WTC11 (cell line): ENCODE results near the gene DCTN2. TPM values are rescaled to one million over a fixed set of nuclear protein-coding genes. Genes with fewer than 3 reads are reported as not detected.

ENCODE experiments used
- ATAC-seq: fragments of 200-7000 bp; cut with Tn5 transposase; 2 replicates; pipeline ENCODE4 v1.10.0; 2021; ENCODE audit warnings: mild to moderate bottlenecking, moderate library complexity
- CTCF ChIA-PET: fragments of 300-600 bp; sonication (Branson Sonifier 250); formaldehyde crosslinking; loops from one replicate; lab custom pipeline; 2021; ENCODE audit warnings: antibody characterized with exemption; lab: Charles Lee
- POLR2A ChIA-PET: fragments of 350-600 bp; sonication (Branson Sonifier 250); formaldehyde crosslinking; loops from one replicate; lab custom pipeline; 2021; ENCODE audit warnings: antibody characterized with exemption; lab: Charles Lee
- DNase-seq: peaks from one replicate; pipeline ENCODE4 v3.0.0; 2021; ENCODE audit warnings: low spot score
- H3K27ac Mint-ChIP-seq: 2 replicates; pipeline ENCODE4 v1.8.0; 2021; ENCODE audit warnings: mixed read lengths
- H3K27me3 Mint-ChIP-seq: 2 replicates; pipeline ENCODE4 v1.8.0; 2021; ENCODE audit warnings: low read depth, mild to moderate bottlenecking, moderate library complexity, mixed read lengths
- H3K36me3 Mint-ChIP-seq: 2 replicates; pipeline ENCODE4 v1.8.0; 2021; ENCODE audit warnings: mixed read lengths
- H3K4me1 Mint-ChIP-seq: 2 replicates; pipeline ENCODE4 v1.8.0; 2022; ENCODE audit warnings: mixed read lengths
- H3K4me3 Mint-ChIP-seq: 2 replicates; pipeline ENCODE4 v1.8.0; 2021; ENCODE audit warnings: mild to moderate bottlenecking, moderate library complexity, mixed read lengths
- H3K9me3 Mint-ChIP-seq: 2 replicates; pipeline ENCODE4 v1.8.0; 2021; ENCODE audit warnings: mixed read lengths
- AR ChIP-seq: fragments of 250-450 bp; sonication (Bioruptor Pico); IDR thresholded peaks from 2 replicates; pipeline ENCODE4 v1.9.0; 2021; ENCODE audit warnings: mild to moderate bottlenecking
- IRF1 ChIP-seq: sonication (generic); formaldehyde crosslinking; IDR thresholded peaks from 2 replicates; pipeline ENCODE4 v1.8.0; 2023; ENCODE audit warnings: missing genetic modification reagents
- TEAD4 ChIP-seq: sonication (generic); formaldehyde crosslinking; IDR thresholded peaks from 2 replicates; pipeline ENCODE4 v1.8.0; 2022; ENCODE audit warnings: mild to moderate bottlenecking, missing genetic modification reagents
- USF2 ChIP-seq: sonication (generic); formaldehyde crosslinking; IDR thresholded peaks from 2 replicates; pipeline ENCODE4 v1.8.1; 2023; ENCODE audit warnings: mild to moderate bottlenecking, missing genetic modification reagents, moderate library complexity
- ZBTB21 ChIP-seq: sonication (generic); formaldehyde crosslinking; IDR thresholded peaks from 2 replicates; pipeline ENCODE4 v1.8.1; 2023; ENCODE audit warnings: mild to moderate bottlenecking, missing genetic modification reagents, borderline replicate concordance
- ZNF263 ChIP-seq: sonication (generic); formaldehyde crosslinking; IDR thresholded peaks from 2 replicates; pipeline ENCODE4 v1.8.1; 2022; ENCODE audit warnings: low read depth, mild to moderate bottlenecking, moderate library complexity, missing genetic modification reagents
- total RNA-seq: library from RNA; stranded (reverse); gene quantifications from 3 replicates; pipeline ENCODE4 v1.2.3, GENCODE V29; 2021
- TF ChIP-seq, protein P1 (sequence below): fragments of 250-450 bp; sonication (Bioruptor Pico); IDR thresholded peaks from 2 replicates; pipeline ENCODE4 v1.9.0; 2021; ENCODE audit warnings: mild to moderate bottlenecking, borderline replicate concordance
- TF ChIP-seq, protein P2 (sequence below): fragments of 250-450 bp; sonication (Bioruptor Pico); IDR thresholded peaks from 2 replicates; pipeline ENCODE4 v1.8.0; 2021; ENCODE audit warnings: mild to moderate bottlenecking
- TF ChIP-seq, protein P3 (sequence below): sonication (generic); formaldehyde crosslinking; IDR thresholded peaks from 2 replicates; pipeline ENCODE4 v1.8.0; 2022; ENCODE audit warnings: mild to moderate bottlenecking, missing genetic modification reagents
- TF ChIP-seq, protein P4 (sequence below): fragments of 200-600 bp; IDR thresholded peaks from 2 replicates; pipeline ENCODE4 v1.8.0; 2022; ENCODE audit warnings: antibody characterized with exemption
- TF ChIP-seq, protein P5 (sequence below): fragments of 250-450 bp; sonication (Bioruptor Pico); IDR thresholded peaks from 2 replicates; pipeline ENCODE4 v1.9.0; 2021; ENCODE audit warnings: mild to moderate bottlenecking

The DCTN2 gene
- total RNA-seq, 1 experiment from 2014 or later, result 93.5 TPM

DNA sequence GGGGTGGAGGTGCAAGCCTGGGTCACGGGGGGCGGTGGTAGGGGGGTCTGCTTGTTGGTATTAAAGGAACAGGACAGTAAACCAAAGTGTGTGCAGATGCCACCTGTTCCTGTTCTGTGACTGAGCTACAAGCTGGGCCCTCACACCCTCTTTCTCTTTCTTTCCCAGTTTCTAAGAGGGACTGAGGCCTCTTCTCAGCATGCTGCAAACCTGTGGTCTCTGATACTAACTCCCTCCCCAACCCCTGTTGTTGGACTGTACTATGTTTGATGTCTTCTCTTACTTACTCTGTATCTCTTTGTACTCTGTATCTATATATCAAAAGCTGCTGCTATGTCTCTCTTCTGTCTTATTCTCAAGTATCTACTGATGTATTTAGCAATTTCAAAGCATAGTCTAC, 37.1 kb upstream of the DCTN2 start:
- ChIA-PET POLR2A (no interaction called here), CTCF (interaction anchor here (0.6 to 4.2 kb wide), 23 partner anchors 10 to 371 kb away, joined by 3 to 74 read pairs (median 8); partner anchors contain the start of genes ARHGEF25, B4GALNT1, CYP27B1 and GLI1)
- ATAC-seq (no peak), DNase-seq (no peak)
- Mint-ChIP-seq H3K27me3 (0 out of 2 replicates have a peak, but pooled peaks cover 3% of the 10 kb centered on the region), H3K9me3 (no peaks in the 10 kb centered on the region), H3K4me3 (no peak overlapping the region), H3K36me3 (peaks cover 14% of the 10 kb centered on the region), H3K27ac (no peak overlapping the region)
- TF ChIP-seq USF2 (CRISPR knock-in tag), result no peak
- TF ChIP-seq IRF1 (CRISPR knock-in tag), result no peak
- no peak for TF ChIP-seq TEAD4
- TF ChIP-seq, protein P1, sequence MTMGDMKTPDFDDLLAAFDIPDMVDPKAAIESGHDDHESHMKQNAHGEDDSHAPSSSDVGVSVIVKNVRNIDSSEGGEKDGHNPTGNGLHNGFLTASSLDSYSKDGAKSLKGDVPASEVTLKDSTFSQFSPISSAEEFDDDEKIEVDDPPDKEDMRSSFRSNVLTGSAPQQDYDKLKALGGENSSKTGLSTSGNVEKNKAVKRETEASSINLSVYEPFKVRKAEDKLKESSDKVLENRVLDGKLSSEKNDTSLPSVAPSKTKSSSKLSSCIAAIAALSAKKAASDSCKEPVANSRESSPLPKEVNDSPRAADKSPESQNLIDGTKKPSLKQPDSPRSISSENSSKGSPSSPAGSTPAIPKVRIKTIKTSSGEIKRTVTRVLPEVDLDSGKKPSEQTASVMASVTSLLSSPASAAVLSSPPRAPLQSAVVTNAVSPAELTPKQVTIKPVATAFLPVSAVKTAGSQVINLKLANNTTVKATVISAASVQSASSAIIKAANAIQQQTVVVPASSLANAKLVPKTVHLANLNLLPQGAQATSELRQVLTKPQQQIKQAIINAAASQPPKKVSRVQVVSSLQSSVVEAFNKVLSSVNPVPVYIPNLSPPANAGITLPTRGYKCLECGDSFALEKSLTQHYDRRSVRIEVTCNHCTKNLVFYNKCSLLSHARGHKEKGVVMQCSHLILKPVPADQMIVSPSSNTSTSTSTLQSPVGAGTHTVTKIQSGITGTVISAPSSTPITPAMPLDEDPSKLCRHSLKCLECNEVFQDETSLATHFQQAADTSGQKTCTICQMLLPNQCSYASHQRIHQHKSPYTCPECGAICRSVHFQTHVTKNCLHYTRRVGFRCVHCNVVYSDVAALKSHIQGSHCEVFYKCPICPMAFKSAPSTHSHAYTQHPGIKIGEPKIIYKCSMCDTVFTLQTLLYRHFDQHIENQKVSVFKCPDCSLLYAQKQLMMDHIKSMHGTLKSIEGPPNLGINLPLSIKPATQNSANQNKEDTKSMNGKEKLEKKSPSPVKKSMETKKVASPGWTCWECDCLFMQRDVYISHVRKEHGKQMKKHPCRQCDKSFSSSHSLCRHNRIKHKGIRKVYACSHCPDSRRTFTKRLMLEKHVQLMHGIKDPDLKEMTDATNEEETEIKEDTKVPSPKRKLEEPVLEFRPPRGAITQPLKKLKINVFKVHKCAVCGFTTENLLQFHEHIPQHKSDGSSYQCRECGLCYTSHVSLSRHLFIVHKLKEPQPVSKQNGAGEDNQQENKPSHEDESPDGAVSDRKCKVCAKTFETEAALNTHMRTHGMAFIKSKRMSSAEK, result no peak
- no peak for TF ChIP-seq ZBTB21
- TF ChIP-seq, all 79 proteins: peak for 0
- H3K4me1 Mint-ChIP-seq, result no peaks in the 10 kb centered on the region; the same call in 1 of the 2 replicates

GRCh38 chr12:57583008-57583831, 36.2 kb upstream of the DCTN2 start:
- no peak overlapping the region for H3K4me3 Mint-ChIP-seq
- no peak overlapping the region for H3K27ac Mint-ChIP-seq
- DNase-seq, result peak; percentile 76
- no peaks in the 10 kb centered on the region; the same call in 1 of the 2 replicates for H3K4me1 Mint-ChIP-seq
- peaks cover 19% of the 10 kb centered on the region for H3K36me3 Mint-ChIP-seq
- ChIA-PET CTCF (interaction anchor here (0.6 to 4.2 kb wide), 51 partner anchors 8 to 1133 kb away, joined by 3 to 74 read pairs (median 5); partner anchors contain the start of genes ARHGEF25, AVIL, B4GALNT1 and CYP27B1), POLR2A (interaction anchor here (0.5 to 1.0 kb wide), 2 partner anchors 15 to 152 kb away, joined by 3 read pairs; no protein-coding TSS in a partner anchor)
- 0 out of 2 replicates have a peak, but pooled peaks cover 3% of the 10 kb centered on the region for H3K27me3 Mint-ChIP-seq
- H3K9me3 Mint-ChIP-seq, result no peaks in the 10 kb centered on the region
- ATAC-seq, result peak; percentile 99
- no peak for TF ChIP-seq AR (CRISPR knock-in tag)
- TF ChIP-seq ZNF263, result no peak
- TF ChIP-seq, protein P2, sequence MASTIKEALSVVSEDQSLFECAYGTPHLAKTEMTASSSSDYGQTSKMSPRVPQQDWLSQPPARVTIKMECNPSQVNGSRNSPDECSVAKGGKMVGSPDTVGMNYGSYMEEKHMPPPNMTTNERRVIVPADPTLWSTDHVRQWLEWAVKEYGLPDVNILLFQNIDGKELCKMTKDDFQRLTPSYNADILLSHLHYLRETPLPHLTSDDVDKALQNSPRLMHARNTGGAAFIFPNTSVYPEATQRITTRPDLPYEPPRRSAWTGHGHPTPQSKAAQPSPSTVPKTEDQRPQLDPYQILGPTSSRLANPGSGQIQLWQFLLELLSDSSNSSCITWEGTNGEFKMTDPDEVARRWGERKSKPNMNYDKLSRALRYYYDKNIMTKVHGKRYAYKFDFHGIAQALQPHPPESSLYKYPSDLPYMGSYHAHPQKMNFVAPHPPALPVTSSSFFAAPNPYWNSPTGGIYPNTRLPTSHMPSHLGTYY (CRISPR knock-in tag), result no peak
- TF ChIP-seq, protein P3, sequence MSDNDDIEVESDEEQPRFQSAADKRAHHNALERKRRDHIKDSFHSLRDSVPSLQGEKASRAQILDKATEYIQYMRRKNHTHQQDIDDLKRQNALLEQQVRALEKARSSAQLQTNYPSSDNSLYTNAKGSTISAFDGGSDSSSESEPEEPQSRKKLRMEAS, result 0 out of 2 replicates have a peak, but pooled peaks have one; percentile 13
- TF ChIP-seq, protein P4, sequence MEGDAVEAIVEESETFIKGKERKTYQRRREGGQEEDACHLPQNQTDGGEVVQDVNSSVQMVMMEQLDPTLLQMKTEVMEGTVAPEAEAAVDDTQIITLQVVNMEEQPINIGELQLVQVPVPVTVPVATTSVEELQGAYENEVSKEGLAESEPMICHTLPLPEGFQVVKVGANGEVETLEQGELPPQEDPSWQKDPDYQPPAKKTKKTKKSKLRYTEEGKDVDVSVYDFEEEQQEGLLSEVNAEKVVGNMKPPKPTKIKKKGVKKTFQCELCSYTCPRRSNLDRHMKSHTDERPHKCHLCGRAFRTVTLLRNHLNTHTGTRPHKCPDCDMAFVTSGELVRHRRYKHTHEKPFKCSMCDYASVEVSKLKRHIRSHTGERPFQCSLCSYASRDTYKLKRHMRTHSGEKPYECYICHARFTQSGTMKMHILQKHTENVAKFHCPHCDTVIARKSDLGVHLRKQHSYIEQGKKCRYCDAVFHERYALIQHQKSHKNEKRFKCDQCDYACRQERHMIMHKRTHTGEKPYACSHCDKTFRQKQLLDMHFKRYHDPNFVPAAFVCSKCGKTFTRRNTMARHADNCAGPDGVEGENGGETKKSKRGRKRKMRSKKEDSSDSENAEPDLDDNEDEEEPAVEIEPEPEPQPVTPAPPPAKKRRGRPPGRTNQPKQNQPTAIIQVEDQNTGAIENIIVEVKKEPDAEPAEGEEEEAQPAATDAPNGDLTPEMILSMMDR, result peak; percentile 92
- TF ChIP-seq, protein P5, sequence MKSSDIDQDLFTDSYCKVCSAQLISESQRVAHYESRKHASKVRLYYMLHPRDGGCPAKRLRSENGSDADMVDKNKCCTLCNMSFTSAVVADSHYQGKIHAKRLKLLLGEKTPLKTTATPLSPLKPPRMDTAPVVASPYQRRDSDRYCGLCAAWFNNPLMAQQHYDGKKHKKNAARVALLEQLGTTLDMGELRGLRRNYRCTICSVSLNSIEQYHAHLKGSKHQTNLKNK (CRISPR knock-in tag), result no peak
